Hematopoietic multipotent progenitor cell treated with erythropoietin and hydrocortisone succinate and interleukin-3 and kit ligand, for 6 days (in vitro differentiated cells): ENCODE results near the gene TIMM29.
A peak's percentile ranks its signal among the peaks of the same experiment; 100 is the strongest.
"Not testable (repeated sequence)": the region's sequence is repeated elsewhere in the genome, so short reads cannot be mapped to it uniquely, and the experiment has no call there.

Experiments
- DNase-seq: peaks from one replicate; pipeline ENCODE4 v3.0.0-alpha.2; 2015

TIMM29 gene

DNA sequence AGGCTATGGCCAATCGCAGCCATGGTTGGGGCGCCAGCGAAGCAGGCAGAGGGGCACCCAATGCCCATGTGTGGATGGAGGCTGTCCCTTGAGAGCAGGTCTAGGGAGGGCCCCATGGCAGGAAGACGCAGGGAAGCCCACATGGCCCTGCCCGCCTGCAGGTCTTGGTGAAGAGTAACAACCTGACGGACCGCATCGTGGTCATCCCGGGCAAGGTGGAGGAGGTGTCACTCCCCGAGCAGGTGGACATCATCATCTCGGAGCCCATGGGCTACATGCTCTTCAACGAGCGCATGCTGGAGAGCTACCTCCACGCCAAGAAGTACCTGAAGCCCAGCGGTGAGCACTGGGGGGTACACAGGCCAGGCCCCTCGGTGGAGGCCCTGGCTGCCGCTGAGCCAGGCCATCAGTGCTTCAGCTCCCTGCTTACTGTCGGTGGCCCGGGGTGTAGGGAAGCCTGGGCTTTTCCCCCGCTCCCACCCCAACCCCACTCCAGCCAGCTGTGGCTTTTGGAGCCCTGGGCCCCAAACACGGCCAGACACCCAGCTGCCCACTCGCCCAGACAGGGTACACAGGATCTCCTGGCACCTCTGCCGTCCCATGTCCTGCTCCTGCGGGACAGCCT is 14.8 kb upstream of the TIMM29 start:
- DNase-seq: no peak

DNA sequence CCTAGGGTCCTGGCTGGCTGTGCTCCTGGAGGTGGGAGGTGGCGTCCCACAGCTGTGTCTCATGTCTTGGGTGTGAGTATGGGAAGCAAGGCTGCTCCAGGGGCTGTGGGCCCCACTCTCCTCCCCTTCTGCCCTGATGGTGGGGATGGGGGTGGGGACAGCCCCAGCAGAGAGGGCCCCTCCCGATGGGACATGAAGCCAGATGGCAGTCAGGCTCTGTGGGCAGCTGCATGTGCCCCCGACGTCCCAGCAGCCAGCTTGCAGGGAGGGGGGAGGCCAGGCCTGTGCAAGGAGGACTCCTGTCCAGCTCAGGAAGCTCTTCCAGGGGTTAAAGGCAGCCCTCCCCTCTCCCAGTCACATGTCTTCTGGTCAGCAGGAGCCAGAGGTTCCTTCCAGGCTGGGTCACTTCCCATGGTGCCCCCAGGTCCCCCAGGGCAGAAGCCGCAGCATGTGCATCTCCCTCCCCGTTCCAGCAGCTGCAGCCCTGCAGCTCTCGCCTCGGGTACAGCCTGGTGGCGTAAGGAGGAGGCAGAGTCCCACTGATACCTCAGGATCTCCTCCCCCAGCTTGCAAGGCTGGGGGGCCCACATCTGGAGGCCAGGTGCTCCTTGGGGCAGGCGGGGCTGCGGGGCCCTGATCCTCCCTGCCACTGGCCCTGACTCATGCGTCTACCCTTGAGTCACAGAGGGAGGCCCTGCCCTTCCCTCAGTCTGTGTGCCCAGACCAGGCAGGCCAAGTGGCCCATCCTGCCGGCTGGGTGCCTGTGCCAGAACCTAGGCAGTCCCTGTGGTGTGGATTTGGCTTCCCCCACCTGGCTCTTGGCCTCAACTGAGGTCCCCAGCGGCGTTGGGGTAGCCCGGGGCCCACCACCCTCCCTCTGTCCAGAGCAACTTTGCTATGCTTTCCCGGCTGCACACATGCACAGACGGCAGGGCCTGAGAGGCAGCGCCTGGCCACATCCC is 13.2 kb upstream of the TIMM29 start:
- no peak for DNase-seq

DNA sequence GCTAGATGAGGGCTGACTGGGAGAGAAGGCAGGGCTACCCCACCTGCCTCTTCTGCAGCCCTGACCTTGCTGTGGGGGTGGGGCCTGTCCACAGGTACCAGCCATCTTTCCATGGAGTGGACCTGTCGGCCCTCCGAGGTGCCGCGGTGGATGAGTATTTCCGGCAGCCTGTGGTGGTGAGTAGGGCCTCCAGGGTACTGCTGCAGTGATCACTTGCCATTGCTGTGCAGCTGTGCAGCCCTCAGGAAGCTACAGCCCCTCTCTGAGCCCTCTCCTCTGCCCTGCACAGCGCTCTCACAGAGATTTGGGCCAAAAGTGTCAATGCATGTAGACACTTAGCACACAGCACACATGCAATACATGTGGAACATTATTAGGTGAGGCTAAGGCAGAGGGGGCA is 12.0 kb upstream of the TIMM29 start:
- no peak for DNase-seq

DNA sequence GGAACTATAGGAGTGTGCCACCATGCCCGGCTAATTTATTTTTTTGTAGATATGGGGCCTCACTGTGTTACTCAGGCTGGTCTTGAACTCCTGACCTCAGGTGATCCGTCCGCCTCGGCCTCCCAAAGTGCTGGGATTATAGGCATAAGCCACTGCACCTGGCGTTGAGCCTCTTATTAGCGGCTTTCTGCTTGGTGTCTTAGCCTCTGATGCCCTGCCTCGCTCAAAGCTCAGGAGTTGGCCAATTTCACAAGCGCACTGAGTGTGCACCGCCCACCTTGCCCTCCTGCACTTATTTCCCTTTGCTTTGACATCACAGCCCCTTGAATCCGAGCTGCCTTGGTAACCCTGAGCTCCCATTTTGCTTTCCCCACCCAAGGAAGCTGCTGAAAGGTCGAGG is 10.3 kb upstream of the TIMM29 start:
- no peak for DNase-seq

DNA sequence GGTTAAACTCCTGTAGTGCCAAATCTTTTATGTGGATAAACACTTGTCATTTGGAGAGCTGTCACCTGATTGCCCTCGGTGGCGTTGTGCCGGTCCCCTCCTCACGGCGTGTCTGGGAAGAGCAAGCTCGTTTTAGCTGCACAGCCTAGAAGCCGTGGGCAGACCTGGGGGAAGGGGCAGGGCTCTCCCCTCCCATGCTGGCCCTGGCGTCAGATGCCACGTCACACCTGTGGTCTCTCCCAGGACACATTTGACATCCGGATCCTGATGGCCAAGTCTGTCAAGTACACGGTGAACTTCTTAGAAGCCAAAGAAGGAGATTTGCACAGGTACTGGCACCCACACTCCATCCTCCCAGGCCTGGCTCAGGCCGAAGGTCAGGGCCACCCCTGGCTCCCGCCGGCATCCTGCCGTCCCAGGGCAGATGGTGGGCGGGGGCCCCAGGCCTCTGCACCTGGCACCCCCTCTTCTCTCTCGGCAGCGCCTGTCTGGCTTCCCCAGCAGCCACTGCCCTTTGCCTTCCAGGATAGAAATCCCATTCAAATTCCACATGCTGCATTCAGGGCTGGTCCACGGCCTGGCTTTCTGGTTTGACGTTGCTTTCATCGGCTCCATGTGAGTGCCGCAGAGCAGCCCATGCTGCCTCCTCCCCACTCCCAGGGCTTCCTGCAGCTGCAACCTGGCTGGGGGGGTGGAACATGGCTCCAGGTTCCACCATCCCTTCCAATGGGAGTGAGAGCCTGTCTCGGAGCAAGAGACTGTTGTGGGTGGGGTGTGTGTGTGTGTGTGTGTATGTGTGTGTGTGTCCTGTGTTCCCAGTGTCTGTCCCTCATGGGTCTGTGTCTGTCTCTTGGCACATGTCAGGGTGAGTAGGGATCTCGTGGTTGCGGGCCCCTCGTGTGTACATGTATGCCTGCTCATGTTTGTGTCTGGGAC is 9.0 kb upstream of the TIMM29 start:
- no peak for DNase-seq

DNA sequence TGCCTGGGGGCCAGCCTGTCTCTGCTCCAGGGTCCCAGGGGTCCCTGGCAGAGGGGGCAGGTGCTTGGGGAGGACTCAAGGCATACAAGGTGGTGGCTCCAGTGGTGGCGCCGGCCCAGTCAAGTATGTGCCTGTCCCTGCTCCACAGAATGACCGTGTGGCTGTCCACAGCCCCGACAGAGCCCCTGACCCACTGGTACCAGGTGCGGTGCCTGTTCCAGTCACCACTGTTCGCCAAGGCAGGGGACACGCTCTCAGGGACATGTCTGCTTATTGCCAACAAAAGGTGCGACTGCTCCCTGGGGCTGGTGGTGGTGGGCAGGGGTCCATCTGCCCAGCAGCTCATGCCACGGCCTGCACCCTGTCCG is 8.3 kb upstream of the TIMM29 start:
- no peak for DNase-seq

DNA sequence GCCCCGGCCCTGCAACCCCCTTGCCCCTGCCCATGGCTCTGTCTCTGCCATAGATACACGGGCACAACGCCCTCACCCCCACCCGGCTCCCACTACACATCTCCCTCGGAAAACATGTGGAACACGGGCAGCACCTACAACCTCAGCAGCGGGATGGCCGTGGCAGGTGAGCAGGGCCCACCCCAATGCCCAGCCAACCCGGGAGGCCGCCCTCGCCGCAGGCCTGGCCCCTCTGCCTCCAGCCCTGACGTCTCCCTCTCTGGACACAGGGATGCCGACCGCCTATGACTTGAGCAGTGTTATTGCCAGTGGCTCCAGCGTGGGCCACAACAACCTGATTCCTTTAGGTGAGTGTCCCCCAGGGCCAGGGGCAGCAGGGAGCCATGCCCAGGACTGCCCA is 7.8 kb upstream of the TIMM29 start:
- DNase-seq: no peak

DNA sequence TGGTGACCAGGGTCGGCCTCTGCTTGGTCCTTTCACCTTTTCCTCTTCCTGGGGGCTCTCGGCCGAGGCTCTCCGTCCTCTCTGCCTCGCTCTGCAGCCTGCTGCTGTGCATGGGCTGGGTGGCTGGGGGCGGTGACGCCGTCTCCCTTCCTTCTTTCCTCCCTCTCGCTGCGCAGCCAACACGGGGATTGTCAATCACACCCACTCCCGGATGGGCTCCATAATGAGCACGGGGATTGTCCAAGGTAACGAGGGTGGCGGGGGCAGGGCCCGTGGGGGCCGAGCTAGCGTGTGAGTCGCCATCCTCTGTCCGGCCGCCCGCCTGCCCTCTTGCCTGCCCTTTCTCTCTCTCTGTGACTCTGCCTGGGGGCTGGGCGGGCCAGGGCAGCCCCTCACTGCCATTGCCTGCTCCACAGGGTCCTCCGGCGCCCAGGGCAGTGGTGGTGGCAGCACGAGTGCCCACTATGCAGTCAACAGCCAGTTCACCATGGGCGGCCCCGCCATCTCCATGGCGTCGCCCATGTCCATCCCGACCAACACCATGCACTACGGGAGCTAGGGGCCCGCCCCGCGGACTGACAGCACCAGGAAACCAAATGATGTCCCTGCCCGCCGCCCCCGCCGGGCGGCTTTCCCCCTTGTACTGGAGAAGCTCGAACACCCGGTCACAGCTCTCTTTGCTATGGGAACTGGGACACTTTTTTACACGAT is 7.3 kb upstream of the TIMM29 start:
- DNase-seq: no peak

DNA sequence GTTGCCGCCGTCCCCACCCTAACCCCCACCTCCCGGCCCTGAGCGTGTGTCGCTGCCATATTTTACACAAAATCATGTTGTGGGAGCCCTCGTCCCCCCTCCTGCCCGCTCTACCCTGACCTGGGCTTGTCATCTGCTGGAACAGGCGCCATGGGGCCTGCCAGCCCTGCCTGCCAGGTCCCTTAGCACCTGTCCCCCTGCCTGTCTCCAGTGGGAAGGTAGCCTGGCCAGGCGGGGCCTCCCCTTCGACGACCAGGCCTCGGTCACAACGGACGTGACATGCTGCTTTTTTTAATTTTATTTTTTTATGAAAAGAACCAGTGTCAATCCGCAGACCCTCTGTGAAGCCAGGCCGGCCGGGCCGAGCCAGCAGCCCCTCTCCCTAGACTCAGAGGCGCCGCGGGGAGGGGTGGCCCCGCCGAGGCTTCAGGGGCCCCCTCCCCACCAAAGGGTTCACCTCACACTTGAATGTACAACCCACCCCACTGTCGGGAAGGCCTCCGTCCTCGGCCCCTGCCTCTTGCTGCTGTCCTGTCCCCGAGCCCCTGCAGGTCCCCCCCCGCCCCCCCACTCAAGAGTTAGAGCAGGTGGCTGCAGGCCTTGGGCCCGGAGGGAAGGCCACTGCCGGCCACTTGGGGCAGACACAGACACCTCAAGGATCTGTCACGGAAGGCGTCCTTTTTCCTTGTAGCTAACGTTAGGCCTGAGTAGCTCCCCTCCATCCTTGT is 6.5 kb upstream of the TIMM29 start:
- no peak for DNase-seq

DNA sequence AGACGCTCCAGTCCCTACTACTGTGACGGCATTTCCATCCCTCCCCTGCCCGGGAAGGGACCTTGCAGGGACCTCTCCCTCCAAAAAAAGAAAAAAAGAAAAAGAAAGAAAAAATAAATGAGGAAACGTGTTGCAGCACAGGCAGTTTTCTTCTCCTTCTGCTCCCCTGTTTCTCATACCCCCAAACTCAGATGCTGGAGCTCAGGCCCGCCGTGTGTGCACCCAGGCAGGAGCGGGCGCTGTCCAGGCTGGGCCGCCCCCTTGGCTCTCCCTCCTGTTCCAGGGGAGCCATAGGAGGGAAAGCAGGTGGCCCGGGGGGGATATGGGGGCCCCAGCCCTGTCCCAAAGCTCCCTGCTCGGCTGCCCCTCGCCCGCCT is 6.0 kb upstream of the TIMM29 start:
- DNase-seq: no peak

DNA sequence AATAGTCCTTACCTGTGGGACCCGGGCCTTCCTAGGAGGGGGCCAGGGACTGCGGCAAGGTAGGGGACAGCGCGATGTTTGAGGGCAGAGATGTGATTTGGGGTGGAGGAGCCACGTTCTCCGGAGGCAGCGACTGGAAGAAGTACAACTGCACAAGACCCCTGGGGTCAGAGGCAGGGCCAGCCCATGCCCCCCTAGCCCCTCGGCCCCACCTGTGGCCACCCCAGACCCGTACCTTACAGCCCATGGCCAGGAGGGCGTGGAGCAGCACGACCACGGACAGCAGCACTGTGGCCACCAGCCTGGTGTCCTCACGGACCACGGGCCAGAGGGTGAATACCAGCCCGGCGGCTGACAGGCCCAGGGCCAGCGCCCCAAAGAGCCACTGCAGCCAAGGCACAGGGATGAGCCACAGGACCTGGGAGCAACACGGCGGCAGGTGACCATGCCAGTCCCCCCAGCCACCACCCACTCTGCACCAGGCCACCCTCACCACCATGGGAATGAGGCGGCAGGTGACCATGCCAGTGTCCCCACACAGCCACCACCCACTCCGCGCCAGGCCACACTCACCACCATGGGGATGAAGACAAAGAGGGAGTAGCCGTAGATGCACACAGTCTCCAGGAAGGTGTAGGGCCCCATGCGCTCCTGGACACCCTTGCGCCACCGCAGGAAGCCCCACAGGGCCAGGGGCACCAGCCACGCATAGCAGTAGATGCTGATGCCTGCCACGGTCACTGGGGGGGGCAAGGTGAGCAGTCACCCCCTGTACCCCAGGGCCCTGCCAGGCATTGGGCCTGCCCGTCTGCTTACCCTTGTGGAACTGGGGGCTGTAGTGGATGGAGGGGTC is 5.1 kb upstream of the TIMM29 start:
- DNase-seq: no peak

DNA sequence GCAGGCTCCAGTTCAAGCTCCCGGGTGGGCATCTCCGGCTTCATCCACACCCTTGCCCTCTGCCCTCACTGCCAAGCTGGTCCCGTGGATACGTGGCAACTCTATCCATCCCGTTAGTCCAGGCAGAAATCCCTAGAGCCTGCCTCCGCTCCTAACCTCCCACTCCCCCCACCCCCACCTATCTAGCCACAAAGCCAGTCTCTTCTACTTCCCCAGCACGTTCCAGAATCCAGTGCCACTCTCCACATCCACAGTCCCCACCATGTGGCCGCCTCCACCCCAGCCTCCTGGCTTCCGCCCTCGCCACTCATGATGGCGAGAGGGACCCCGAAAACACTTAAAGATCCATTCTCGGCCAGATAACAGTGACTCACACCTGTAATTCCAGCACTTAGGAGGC is 4.0 kb upstream of the TIMM29 start:
- DNase-seq: no peak

DNA sequence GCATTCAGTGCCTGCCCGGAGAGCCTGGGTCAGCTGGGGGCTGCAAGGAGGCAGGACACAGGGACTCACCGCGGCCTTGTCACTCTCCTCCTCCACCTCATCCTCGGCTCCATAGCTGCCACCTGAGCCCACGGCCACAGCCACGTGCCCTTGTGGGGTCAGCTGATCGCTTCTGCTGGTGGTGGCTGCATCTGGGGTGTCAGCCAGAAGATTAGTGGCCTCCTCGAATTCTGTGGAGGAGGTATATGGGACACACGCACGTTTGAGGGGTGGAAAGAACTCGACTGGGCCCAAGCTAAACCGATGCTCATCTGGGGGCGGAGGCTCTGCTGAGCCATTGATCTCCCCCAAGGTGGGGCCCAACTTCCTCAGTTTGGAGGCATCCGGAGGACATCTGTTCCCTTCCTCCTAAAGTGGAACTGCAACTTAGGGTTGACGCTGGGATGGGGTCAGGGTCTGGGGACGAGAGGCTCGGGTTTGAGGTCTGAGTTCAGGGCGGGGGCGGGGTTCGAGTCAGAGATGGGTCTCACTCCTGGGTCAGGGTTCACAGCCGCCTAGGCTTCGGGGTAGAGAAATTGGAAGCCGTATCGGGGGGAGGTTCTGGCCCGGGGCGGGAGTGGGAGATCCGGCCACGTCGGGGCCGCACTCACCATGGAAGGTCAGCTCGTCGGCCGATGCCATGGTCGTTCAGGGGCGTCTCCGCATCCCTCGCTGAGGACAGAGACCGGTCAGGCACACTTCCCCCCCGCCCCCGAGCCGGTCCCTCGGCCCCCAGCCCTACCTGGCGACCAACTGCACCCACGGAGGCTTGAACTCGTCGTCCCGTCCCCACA is 665 bp upstream of the TIMM29 start:
- peak; percentile 39 for DNase-seq

DNA sequence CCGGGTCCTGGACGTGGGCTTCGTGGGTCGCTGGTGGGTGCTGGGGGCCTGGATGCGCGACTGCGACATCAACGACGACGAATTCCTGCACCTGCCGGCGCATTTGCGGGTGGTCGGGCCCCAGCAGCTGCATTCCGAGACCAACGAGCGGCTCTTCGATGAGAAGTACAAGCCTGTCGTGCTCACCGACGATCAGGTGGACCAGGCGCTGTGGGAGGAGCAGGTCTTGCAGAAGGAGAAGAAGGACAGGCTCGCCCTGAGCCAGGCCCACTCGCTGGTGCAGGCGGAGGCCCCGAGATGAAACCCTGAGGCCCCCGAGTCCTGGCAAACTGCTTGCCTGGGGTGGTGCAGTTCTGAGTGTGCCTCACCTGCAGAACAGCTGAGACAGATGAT is 787 bp downstream of the TIMM29 start:
- peak; percentile 18 for DNase-seq

DNA sequence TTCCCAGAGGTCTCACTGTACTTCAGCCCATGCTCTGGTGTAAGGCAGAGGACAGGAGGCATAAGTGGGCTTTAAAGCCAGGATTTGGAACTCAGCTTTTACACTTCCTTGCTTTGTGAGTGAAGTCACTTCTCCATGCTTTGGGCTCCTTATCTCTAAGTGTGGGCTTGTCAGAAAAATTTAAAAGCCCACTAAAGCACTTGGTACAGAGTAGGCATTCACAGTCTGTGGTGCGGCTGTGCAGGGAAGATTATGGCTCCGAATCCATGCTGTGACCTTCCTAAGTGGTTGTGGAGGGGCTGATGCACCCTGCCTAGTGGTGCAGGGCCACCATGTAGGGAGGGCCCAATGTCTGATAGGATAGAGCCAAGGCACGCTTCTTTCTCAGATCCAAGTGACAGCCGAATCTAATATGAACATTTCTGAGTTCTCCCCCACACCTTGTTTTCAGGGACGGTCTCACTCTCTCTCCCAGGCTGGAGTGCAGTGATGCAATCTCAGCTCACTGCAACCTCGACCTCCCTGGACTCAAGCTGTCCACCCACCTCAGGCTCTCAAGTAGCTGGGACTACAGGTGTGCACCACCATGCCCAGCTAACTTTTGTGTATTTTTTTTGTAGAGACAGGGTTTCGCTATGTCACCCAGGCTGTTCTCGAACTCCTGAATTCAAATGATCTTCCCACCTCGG is 6.9 kb downstream of the TIMM29 start:
- DNase-seq: peak; percentile 69

DNA sequence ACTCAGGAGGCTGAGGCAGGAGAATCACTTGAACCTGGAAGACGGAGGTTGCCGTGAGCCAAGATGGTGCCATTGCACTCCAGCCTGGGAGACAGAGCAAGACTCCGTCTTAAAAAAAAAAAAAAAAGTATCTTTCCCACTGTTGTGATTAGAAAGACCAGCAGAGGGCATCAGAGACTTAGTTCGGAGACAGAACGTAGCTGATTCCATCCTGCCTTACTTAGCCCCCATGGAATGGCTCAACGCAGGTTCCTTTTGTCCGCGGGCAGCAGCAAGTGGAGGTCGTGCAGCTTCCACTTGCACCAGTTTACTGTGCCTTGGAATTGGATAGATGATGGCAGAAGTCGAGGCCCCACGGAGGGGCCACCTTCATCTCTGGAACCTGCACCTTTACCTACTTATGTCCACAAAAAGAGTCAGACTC is 8.1 kb downstream of the TIMM29 start:
- DNase-seq: peak; percentile 94

DNA sequence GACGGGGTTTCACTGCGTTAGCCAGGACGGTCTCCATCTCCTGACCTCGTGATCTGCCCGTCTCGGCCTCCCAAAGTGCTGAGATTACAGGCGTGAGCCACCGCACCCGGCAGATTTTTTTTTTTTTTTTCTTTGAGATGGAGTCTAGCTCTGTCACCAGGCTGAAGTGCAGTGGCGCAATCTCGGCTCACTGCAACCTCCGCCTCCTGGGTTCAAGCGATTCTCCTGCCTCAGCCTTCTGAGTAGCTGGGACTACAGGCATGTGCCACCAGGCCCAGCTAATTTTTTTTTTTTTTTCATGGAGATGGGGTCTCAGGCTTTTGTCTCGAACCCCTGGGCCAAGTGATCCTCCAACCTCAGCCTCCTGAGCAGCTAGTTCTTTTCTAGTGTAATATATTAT is 13.0 kb downstream of the TIMM29 start:
- DNase-seq: not testable (repeated sequence)

DNA sequence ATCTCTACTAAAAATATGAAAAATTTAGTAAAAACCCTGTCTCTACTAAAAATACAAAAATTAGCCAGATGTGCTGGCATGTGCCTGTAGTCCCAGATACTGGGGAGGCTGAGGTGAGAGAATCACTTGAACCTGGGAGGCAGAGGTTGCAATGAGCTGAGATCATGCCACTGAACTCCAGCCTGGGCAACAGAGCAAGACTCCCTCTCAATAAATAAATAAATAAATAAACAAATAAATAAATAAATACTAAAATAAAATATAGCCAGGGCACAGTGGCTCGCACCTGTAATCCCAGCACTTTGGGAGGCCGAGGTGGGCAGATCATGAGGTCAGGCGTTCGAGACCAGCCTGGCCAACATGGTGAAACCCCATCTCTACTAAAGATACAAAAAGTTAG is 14.8 kb downstream of the TIMM29 start:
- DNase-seq: not testable (repeated sequence)

DNA sequence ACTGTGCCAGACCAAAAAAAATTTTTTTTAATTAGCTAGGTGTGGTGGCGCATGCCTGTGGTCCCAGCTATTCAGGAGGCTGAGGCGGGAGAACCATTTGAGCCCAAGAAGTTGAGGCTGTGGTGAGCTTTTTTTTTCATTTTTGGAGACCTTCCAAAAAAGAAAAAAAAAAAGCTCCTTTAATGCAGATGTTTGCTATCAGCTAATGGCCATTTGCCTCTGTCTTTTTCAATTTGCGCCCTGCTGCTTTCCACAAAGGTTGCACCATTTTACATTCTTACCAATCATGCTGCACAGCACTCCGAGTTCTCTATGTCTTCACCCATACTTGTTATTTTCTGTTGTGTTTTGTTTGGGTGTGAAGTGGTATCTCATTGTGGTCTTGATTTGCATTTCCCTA is 16.7 kb downstream of the TIMM29 start:
- DNase-seq: peak; percentile 50
